ENCODE measurements around the gene TBCK.

Gene TBCK

DNA sequence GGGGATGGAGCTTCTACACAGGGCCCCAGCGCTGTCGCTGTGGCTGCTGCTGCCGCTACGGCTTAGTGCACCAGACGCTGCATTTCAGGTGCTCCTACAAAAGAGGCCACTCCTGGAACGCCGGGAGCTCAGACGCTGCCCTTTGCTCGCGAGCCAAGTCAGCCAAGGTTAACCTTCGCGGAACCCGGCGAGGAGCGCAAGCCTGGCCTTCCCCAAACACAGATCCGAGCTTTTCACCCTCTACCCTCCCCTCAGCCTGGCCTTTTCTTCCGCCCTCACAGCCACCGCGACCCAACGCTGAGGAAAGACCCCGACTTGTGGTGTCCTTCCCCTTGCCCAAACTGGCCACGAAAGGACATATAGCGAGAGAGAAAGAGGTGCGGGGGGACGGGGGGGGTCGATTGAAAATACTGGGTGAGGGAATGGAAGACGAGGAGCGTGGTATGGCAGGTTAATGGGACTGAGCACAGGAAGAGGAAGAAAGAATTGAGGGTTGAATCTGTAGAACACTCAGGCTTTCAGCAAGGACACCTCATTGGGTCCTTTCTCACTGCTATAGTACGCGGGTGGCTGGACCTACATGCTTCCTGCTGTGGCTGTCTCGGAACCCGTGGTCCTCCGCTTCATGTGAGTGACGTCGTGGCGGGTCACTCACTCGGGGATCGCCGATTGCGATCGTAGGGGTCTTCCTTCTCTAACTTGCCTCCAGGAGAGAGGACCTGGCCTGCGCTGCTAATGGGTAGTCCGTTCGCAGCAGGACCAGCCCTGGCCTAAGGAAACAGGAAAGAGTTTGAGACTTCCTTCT lies at the start of gene TBCK, which contains the start of gene AIMP1:
TSS of gene TBCK (minus strand) at position 242 of the 805 bp plus-strand sequence. CDS start 7,249 bp downstream, outside the sequence.
TSS of gene AIMP1 (plus strand) at position 583 of the 805 bp plus-strand sequence. CDS start 8,460 bp downstream, outside the sequence.
- H3K4me3 ChIP-seq (ENCODE audit: low read depth in 1 of 2, low read length in 2 of 2): peak within 1 kb of the TSS; percentile 82 to 93
- H3K9me3 ChIP-seq (ENCODE audit: control insufficient read depth in 1 of 2, low read length in 2 of 2): no peaks in the 10 kb centered on the region
- peak within 1 kb of the TSS; percentile 90 to 94 for H3K9ac ChIP-seq (ENCODE audit: low read depth in 1 of 2, low read length in 2 of 2)
- no peaks in the 10 kb centered on the region for H3K27me3 ChIP-seq (ENCODE audit: control insufficient read depth in 1 of 2, insufficient read depth in 2 of 2, low read length in 2 of 2)
- no peaks in the 10 kb centered on the region for H3K36me3 ChIP-seq (ENCODE audit: control insufficient read depth in 1 of 2, insufficient read depth in 2 of 2, low read length in 2 of 2)
- peak within 1 kb of the TSS; percentile 94 for H3K27ac ChIP-seq (ENCODE audit: low read depth, low read length)
- peaks cover 16 to 17% of the 10 kb centered on the region in 2 donors for H3K4me1 ChIP-seq (ENCODE audit: control insufficient read depth in 1 of 2, insufficient read depth in 2 of 2, low read length in 2 of 2)

- Histone ChIP-seq H3K27me3 (ENCODE audit: control insufficient read depth in 1 of 2, insufficient read depth in 2 of 2, low read length in 2 of 2) (no peaks in the 10 kb centered on the region), H3K4me1 (ENCODE audit: control insufficient read depth in 1 of 2, insufficient read depth in 2 of 2, low read length in 2 of 2) (peaks cover 0 to 5% of the 10 kb centered on the region in 2 donors), H3K27ac (ENCODE audit: low read depth, low read length) (no peak overlapping the region), H3K4me3 (ENCODE audit: low read depth in 1 of 2, low read length in 2 of 2) (no peak overlapping the region), H3K36me3 (ENCODE audit: control insufficient read depth in 1 of 2, insufficient read depth in 2 of 2, low read length in 2 of 2) (no peaks in the 10 kb centered on the region), H3K9ac (ENCODE audit: low read depth in 1 of 2, low read length in 2 of 2) (no peak overlapping the region), H3K9me3 (ENCODE audit: control insufficient read depth in 1 of 2, low read length in 2 of 2) (no peaks in the 10 kb centered on the region)
Measured at GRCh38 chr4:106365613-106366012, 49.6 kb upstream of the TBCK start.

- Histone ChIP-seq H3K36me3 (ENCODE audit: control insufficient read depth in 1 of 2, insufficient read depth in 2 of 2, low read length in 2 of 2) (no peaks in the 10 kb centered on the region), H3K4me3 (ENCODE audit: low read depth in 1 of 2, low read length in 2 of 2) (no peak overlapping the region), H3K9ac (ENCODE audit: low read depth in 1 of 2, low read length in 2 of 2) (no peak overlapping the region), H3K27ac (ENCODE audit: low read depth, low read length) (no peak overlapping the region), H3K4me1 (ENCODE audit: control insufficient read depth in 1 of 2, insufficient read depth in 2 of 2, low read length in 2 of 2) (peaks cover 0 to 5% of the 10 kb centered on the region in 2 donors), H3K9me3 (ENCODE audit: control insufficient read depth in 1 of 2, low read length in 2 of 2) (no peaks in the 10 kb centered on the region), H3K27me3 (ENCODE audit: control insufficient read depth in 1 of 2, insufficient read depth in 2 of 2, low read length in 2 of 2) (no peaks in the 10 kb centered on the region)
Measured at GRCh38 chr4:106364282-106364681, 48.3 kb upstream of the TBCK start.

GRCh38 chr4:106362086-106362825 lies 46.2 kb upstream of the TBCK start:
- H3K36me3 ChIP-seq (ENCODE audit: control insufficient read depth in 1 of 2, insufficient read depth in 2 of 2, low read length in 2 of 2): no peaks in the 10 kb centered on the region
- no peaks in the 10 kb centered on the region for H3K9me3 ChIP-seq (ENCODE audit: control insufficient read depth in 1 of 2, low read length in 2 of 2)
- peaks cover 0 to 5% of the 10 kb centered on the region in 2 donors for H3K4me1 ChIP-seq (ENCODE audit: control insufficient read depth in 1 of 2, insufficient read depth in 2 of 2, low read length in 2 of 2)
- H3K27ac ChIP-seq (ENCODE audit: low read depth, low read length): no peak overlapping the region
- H3K27me3 ChIP-seq (ENCODE audit: control insufficient read depth in 1 of 2, insufficient read depth in 2 of 2, low read length in 2 of 2): no peaks in the 10 kb centered on the region
- no peak overlapping the region for H3K4me3 ChIP-seq (ENCODE audit: low read depth in 1 of 2, low read length in 2 of 2)
- H3K9ac ChIP-seq (ENCODE audit: low read depth in 1 of 2, low read length in 2 of 2): no peak overlapping the region

DNA sequence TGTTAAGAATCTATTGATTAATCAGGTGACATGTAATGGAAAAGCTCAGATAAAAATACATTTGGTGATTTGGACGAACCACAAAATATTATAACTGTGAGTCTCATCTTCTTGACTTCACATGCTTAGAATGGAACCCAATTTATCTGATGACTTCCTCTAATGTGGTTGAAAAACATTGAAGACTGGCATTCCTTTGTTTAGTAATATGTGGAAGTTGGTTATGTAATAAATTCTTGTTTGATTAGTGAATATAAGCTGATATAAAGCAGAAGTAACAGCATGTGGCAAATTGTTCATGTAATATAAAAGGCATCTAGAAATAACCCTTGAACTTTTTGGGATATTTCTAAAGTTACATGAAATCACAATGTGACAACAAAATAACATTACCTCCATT lies 42.9 kb upstream of the TBCK start:
- H3K27ac ChIP-seq (ENCODE audit: low read depth, low read length): no peak overlapping the region
- H3K4me3 ChIP-seq (ENCODE audit: low read depth in 1 of 2, low read length in 2 of 2): no peak overlapping the region
- H3K9me3 ChIP-seq (ENCODE audit: control insufficient read depth in 1 of 2, low read length in 2 of 2): no peaks in the 10 kb centered on the region
- no peaks in the 10 kb centered on the region for H3K27me3 ChIP-seq (ENCODE audit: control insufficient read depth in 1 of 2, insufficient read depth in 2 of 2, low read length in 2 of 2)
- H3K36me3 ChIP-seq (ENCODE audit: control insufficient read depth in 1 of 2, insufficient read depth in 2 of 2, low read length in 2 of 2): no peaks in the 10 kb centered on the region
- no peaks in the 10 kb centered on the region for H3K4me1 ChIP-seq (ENCODE audit: control insufficient read depth in 1 of 2, insufficient read depth in 2 of 2, low read length in 2 of 2)
- H3K9ac ChIP-seq (ENCODE audit: low read depth in 1 of 2, low read length in 2 of 2): no peak overlapping the region

DNA sequence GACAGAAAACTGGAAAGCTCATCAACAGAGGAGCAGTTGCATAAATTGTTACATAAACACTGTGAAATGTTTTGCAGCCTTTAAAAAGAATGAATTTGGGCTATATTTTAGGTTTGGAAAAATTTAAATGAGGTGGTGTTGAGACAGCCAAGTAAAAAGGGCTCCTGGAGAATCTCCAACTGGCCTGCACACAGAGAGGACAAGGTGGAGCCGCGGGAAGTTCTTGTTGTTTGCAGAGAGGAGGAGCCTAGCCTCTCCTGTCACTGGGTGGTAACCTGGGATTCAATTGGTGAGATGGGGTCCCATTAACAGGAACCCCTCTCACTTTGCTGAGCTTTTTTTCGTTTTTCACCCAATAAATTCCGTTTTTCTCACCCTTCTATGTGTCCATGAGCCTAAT lies 39.2 kb upstream of the TBCK start:
- H3K27ac ChIP-seq (ENCODE audit: low read depth, low read length): no peak overlapping the region

DNA sequence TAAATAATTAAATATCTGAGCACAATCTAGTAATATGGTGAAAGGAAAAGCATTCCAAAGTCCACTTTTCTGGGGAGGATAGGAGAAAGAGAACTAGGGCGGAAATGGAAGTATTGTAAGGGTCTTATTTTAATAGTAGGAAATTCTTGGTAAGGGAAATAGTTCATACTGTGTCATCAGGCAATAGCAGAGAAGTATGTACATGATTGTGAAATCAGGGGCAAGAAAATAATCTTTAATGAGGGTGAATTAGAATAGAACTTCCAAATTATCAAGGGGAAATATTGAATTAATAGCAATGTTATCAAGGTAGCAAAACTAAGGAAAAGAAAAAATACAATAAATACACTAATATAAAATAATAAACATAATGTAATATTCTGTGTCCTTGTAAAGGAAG lies 37.8 kb upstream of the TBCK start:
- no peaks in the 10 kb centered on the region for H3K9me3 ChIP-seq (ENCODE audit: control insufficient read depth in 1 of 2, low read length in 2 of 2)
- H3K9ac ChIP-seq (ENCODE audit: low read depth in 1 of 2, low read length in 2 of 2): no peak overlapping the region
- no peaks in the 10 kb centered on the region for H3K27me3 ChIP-seq (ENCODE audit: control insufficient read depth in 1 of 2, insufficient read depth in 2 of 2, low read length in 2 of 2)
- H3K4me3 ChIP-seq (ENCODE audit: low read depth in 1 of 2, low read length in 2 of 2): no peak overlapping the region
- H3K27ac ChIP-seq (ENCODE audit: low read depth, low read length): no peak overlapping the region
- no peaks in the 10 kb centered on the region for H3K4me1 ChIP-seq (ENCODE audit: control insufficient read depth in 1 of 2, insufficient read depth in 2 of 2, low read length in 2 of 2)
- peaks cover 5 to 12% of the 10 kb centered on the region in 2 donors for H3K36me3 ChIP-seq (ENCODE audit: control insufficient read depth in 1 of 2, insufficient read depth in 2 of 2, low read length in 2 of 2)

More for the DNA sequence above, 39.2 kb upstream of the TBCK start:
- Histone ChIP-seq H3K4me1 (ENCODE audit: control insufficient read depth in 1 of 2, insufficient read depth in 2 of 2, low read length in 2 of 2) (no peaks in the 10 kb centered on the region), H3K4me3 (ENCODE audit: low read depth in 1 of 2, low read length in 2 of 2) (no peak overlapping the region), H3K27me3 (ENCODE audit: control insufficient read depth in 1 of 2, insufficient read depth in 2 of 2, low read length in 2 of 2) (no peaks in the 10 kb centered on the region), H3K9ac (ENCODE audit: low read depth in 1 of 2, low read length in 2 of 2) (no peak overlapping the region), H3K9me3 (ENCODE audit: control insufficient read depth in 1 of 2, low read length in 2 of 2) (no peaks in the 10 kb centered on the region), H3K36me3 (ENCODE audit: control insufficient read depth in 1 of 2, insufficient read depth in 2 of 2, low read length in 2 of 2) (peaks cover 0 to 11% of the 10 kb centered on the region in 2 donors)

- H3K27me3 ChIP-seq (ENCODE audit: control insufficient read depth in 1 of 2, insufficient read depth in 2 of 2, low read length in 2 of 2): no peaks in the 10 kb centered on the region
- H3K36me3 ChIP-seq (ENCODE audit: control insufficient read depth in 1 of 2, insufficient read depth in 2 of 2, low read length in 2 of 2): peaks cover 9 to 19% of the 10 kb centered on the region in 2 donors
- H3K27ac ChIP-seq (ENCODE audit: low read depth, low read length): no peak overlapping the region
- H3K4me3 ChIP-seq (ENCODE audit: low read depth in 1 of 2, low read length in 2 of 2): no peak overlapping the region
- H3K4me1 ChIP-seq (ENCODE audit: control insufficient read depth in 1 of 2, insufficient read depth in 2 of 2, low read length in 2 of 2): no peaks in the 10 kb centered on the region
- no peak overlapping the region for H3K9ac ChIP-seq (ENCODE audit: low read depth in 1 of 2, low read length in 2 of 2)
- no peaks in the 10 kb centered on the region for H3K9me3 ChIP-seq (ENCODE audit: control insufficient read depth in 1 of 2, low read length in 2 of 2)
Measured at GRCh38 chr4:106351016-106351415, 35.0 kb upstream of the TBCK start.

- Histone ChIP-seq H3K9ac (ENCODE audit: low read depth in 1 of 2, low read length in 2 of 2) (no peak overlapping the region), H3K36me3 (ENCODE audit: control insufficient read depth in 1 of 2, insufficient read depth in 2 of 2, low read length in 2 of 2) (peaks cover 9 to 19% of the 10 kb centered on the region in 2 donors), H3K9me3 (ENCODE audit: control insufficient read depth in 1 of 2, low read length in 2 of 2) (no peaks in the 10 kb centered on the region), H3K4me1 (ENCODE audit: control insufficient read depth in 1 of 2, insufficient read depth in 2 of 2, low read length in 2 of 2) (peaks cover 0 to 6% of the 10 kb centered on the region in 2 donors), H3K27me3 (ENCODE audit: control insufficient read depth in 1 of 2, insufficient read depth in 2 of 2, low read length in 2 of 2) (no peaks in the 10 kb centered on the region), H3K27ac (ENCODE audit: low read depth, low read length) (no peak overlapping the region), H3K4me3 (ENCODE audit: low read depth in 1 of 2, low read length in 2 of 2) (no peak overlapping the region)
Measured at GRCh38 chr4:106347167-106347566, 31.2 kb upstream of the TBCK start.

GRCh38 chr4:106344647-106344970 lies 28.6 kb upstream of the TBCK start:
- Histone ChIP-seq H3K36me3 (ENCODE audit: control insufficient read depth in 1 of 2, insufficient read depth in 2 of 2, low read length in 2 of 2) (peaks cover 8 to 16% of the 10 kb centered on the region in 2 donors), H3K4me3 (ENCODE audit: low read depth in 1 of 2, low read length in 2 of 2) (no peak overlapping the region), H3K27ac (ENCODE audit: low read depth, low read length) (no peak overlapping the region), H3K27me3 (ENCODE audit: control insufficient read depth in 1 of 2, insufficient read depth in 2 of 2, low read length in 2 of 2) (no peaks in the 10 kb centered on the region), H3K4me1 (ENCODE audit: control insufficient read depth in 1 of 2, insufficient read depth in 2 of 2, low read length in 2 of 2) (peaks cover 0 to 6% of the 10 kb centered on the region in 2 donors), H3K9ac (ENCODE audit: low read depth in 1 of 2, low read length in 2 of 2) (no peak overlapping the region), H3K9me3 (ENCODE audit: control insufficient read depth in 1 of 2, low read length in 2 of 2) (no peaks in the 10 kb centered on the region)
